Urothelium cell line (cell line): ENCODE measurements around the gene NOG.

Source experiments
- DNase-seq: peaks from one replicate; pipeline ENCODE4 v3.0.0; 2011; ENCODE audit warnings: low spot score, mixed read lengths
- FAIRE-seq: peaks from 2 replicates; lab custom pipeline; 2011; peaks lifted over from hg19 to GRCh38; lab: Jason Lieb, UNC

The NOG gene

DNA sequence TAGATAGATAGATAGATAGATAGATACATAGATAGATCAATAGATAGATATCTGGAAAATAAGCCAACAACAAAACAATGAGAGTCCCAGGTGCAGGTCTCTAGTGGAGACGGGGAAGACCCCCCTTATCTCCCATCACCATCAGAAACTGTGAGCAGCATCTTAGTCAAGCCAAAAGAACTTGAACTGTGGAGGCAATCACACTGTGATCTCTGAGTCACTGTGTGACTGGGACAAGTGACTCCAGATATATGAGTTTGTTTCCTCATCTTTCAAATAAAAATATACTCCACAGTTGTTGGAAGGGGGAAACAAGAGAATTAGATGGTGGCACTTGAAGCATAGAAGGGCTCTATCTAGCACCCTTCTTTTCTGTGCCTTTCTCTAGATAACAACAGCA is 42.1 kb downstream of the NOG start:
- no peak for FAIRE-seq
- DNase-seq = no peak

DNA sequence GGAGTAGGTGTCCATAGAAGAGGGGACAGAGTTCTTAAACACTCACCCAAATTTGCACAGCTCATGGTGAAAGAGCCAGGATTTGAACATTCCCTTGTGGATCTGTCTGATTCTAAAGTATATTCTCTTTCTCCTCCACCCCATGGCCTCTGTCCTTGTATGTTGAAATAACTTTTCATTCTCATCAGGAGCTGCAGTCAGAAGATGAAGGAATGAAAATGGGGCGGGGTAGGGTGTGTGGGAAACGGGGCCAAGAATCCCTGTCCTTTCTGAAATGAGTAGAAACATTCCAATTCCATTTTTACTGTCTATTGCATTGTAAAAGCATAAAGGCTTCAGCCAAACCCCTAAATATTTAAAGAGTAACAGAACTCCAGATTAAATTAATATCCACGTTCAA is 42.8 kb downstream of the NOG start:
- FAIRE-seq (no peak), DNase-seq (no peak)

DNA sequence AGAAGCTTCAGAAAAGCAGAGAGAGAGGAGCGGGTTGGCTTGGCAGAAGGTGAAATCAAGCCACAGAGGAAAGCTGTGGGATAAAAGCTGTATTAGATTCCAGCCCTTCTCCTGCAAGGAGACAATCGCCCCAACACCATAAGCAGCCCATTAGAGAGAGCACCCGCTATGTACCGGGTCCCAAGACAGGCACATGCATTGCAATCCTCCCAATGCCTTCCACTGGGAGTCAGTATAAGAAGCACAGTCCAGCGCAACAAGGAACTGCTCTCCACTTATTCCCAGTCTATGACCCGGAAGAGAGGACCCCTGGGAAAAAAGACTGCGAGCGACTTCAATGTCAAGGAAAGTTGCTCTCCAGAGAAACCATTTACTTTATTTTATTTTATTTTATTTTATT is 43.8 kb downstream of the NOG start:
- DNase-seq (no peak), FAIRE-seq (no peak)

DNA sequence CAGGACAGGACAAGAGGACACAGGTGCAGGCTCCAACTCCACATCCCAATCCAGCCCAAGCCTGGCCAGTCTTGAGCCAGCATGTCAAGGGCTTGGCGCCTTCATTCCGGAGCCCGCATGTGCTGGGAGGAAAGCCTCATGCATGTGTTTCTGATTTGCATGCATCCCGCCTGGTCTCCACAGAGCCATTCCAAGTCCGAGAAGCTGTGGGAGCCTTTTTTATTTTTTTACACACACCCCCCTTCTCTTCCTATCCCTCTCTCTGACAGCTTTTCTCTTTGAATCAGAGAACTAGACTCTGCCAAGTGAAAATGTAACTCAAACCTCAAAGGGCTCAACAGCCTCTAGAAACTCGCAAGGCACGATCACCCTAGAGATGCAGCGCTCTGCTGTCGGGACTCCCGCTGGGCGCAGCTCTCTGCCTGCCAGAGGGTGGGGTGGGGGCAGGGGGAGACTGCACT is 45.1 kb downstream of the NOG start:
- DNase-seq = no peak
- FAIRE-seq = no peak

DNA sequence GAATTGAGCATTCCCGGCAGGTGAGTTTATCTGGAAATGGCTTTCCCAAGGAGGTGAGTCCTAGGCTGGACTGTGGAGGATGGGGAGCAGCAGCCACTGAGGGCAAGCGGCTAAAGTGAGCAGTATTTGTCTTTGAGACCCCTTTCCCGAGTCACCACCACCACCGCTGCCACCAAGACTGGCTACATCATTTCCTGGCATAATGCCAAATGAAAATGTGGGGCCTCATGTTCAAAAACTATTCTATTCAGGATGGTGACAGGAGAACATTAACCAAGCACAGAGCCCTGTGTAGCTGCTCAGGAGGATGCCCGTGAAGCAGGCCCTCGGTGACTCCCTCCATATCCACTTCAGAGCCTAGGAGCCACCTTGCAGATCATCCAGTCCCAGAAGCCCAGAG is 46.0 kb downstream of the NOG start:
- no peak for FAIRE-seq
- DNase-seq = no peak

DNA sequence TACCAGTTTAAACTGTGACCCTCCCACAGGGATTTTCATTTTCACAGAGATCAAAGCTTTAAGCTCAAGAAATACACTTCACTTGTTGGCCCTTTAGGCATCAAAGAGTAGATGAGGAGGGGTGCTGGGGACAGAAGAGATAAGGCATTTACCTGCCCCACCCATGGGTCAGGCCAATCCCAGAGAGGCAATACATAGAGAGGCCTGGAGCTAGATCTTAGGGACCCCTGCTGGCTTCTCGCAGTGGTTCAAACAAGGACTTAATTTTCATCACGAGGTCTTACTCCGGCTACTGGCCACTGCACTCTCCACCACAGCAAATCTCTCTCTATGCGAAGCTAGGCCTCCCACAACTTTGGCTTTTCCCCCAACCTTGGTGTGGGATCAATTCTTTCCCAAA is 46.6 kb downstream of the NOG start:
- DNase-seq (no peak), FAIRE-seq (no peak)

DNA sequence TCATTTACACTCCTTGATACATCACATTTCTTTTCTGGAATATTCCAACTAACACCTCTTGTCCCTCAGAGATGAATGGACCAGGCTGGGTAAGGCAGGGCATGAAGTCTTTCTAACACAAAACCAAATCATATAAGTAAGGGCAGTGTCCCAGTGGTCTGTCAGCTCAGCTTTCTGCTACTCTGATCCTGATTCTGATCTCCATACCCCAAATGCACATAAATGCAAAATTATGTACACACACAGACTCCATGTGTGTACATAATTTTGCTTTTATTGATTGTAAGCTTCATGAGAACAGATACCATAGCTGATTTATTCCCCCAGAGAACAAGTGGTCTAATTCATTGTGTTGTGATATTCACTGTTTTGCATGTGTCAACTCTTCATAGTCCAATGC is 47.9 kb downstream of the NOG start:
- DNase-seq = no peak
- FAIRE-seq = no peak

DNA sequence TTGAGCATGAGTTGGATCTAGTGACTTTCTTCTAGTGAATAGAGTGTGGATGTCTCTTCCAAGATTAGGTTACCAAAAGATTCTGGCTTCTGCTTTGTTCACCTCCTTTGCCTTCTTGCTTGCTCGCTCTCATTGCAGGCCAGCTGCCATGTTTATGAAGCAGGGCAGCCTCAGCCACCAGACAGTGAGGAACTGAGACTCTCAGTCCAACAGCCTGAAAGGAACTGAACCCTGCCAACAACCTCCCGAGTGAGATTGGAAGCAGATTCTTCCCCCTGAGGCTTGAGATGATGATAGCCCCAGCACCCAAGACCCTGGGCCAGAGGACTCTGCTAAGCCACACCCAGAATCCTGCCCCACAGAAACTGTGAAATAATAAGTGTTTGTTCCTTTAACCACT is 48.4 kb downstream of the NOG start:
- DNase-seq (no peak), FAIRE-seq (no peak)

DNA sequence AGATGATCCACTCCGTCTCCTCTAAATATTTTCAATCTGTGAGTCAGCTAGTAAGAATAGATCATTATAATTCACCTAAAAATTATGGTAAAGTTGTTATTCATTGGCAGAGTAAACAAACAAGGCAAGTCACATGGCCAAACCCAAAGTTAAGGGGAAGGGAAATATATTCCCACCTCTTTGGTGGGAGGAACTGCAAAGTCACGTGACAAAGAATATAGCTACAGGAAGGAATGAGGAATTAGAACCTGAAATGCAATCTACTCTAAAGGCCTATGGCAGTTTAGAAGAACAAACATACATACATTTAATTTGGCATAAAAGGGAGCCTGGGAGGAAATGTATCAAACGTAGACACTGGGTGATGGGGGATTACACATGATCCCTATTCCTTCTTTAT is 48.9 kb downstream of the NOG start:
- DNase-seq = no peak
- no peak for FAIRE-seq
